HepG2 (cell line): Measurements from ENCODE around the gene DHX57. TPM values are rescaled to one million over a fixed set of nuclear protein-coding genes. Genes with fewer than 3 reads are reported as not detected.

Source experiments
- KDM1A ChIP-seq: IDR thresholded peaks from 2 replicates; pipeline ENCODE4 v1.6.1; 2016; ENCODE audit warnings: missing compliant biosample characterization
- MLLT10 ChIP-seq: sonication (generic); formaldehyde crosslinking; IDR thresholded peaks from 2 replicates; pipeline ENCODE4 v1.4.0; 2020; ENCODE audit warnings: missing genetic modification reagents
- NBN ChIP-seq: fragments of 450-650 bp; conservative IDR thresholded peaks from 2 replicates; pipeline ENCODE4 v1.6.1; 2017
- TSC22D2 ChIP-seq: sonication (generic); formaldehyde crosslinking; IDR thresholded peaks from 2 replicates; pipeline ENCODE4 v1.5.1; 2020; ENCODE audit warnings: missing genetic modification reagents, mild to moderate bottlenecking, borderline replicate concordance
- ZFAT ChIP-seq: sonication (generic); formaldehyde crosslinking; conservative IDR thresholded peaks from 2 replicates; pipeline ENCODE4 v1.8.1; 2023; ENCODE audit warnings: missing genetic modification reagents, inconsistent platforms
- ZNF10 ChIP-seq: sonication (generic); formaldehyde crosslinking; IDR thresholded peaks from 2 replicates; pipeline ENCODE4 v1.4.0; 2020; ENCODE audit warnings: mild to moderate bottlenecking, low read depth, missing genetic modification reagents, borderline replicate concordance
- ZNF136 ChIP-seq: sonication (generic); formaldehyde crosslinking; IDR thresholded peaks from 2 replicates; pipeline ENCODE4 v1.8.1; 2022; ENCODE audit warnings: low read depth, mild to moderate bottlenecking, moderate library complexity, missing genetic modification reagents
- ZNF460 ChIP-seq: sonication (generic); formaldehyde crosslinking; IDR thresholded peaks from 2 replicates; pipeline ENCODE4 v1.5.1; 2020; ENCODE audit warnings: missing genetic modification reagents, mild to moderate bottlenecking, borderline replicate concordance
- ZZZ3 ChIP-seq: sonication (generic); formaldehyde crosslinking; IDR thresholded peaks from 2 replicates; pipeline ENCODE4 v1.4.0; 2020; ENCODE audit warnings: missing genetic modification reagents, mild to moderate bottlenecking, borderline replicate concordance
- polyA plus RNA-seq, 8 experiments: library from polyadenylated mRNA; depleted of rRNA in 3 of 8; stranded (reverse) in 7 of 8; unstranded in 1 of 8; fragments of >200 nt; fragmentation: Illumina TruSeq in 4 of 8; extraction: Trizol in 4 of 8; gene quantifications; 2 replicates each; pipeline versions ENCODE4 v1.2.1 to v1.2.3, GENCODE V29; 2011 to 2016; ENCODE audit warnings: low read depth in 4 of 8, missing spikeins in 1 of 8, mixed read lengths in 1 of 8; ENCODE audit not compliant: insufficient read depth in 1 of 8
- total RNA-seq, 5 experiments: library from RNA; depleted of rRNA; stranded (reverse); fragments of >200 nt; fragmentation: Illumina TruSeq; extraction: Trizol; gene quantifications; 2 replicates each; pipeline ENCODE4 v1.2.3, GENCODE V29; 2016; ENCODE audit warnings: low read depth in 1 of 5
- TF ChIP-seq, protein P1 (sequence below): sonication (generic); formaldehyde crosslinking; IDR thresholded peaks from 2 replicates; pipeline ENCODE4 v1.4.0; 2020; ENCODE audit warnings: missing genetic modification reagents
- TF ChIP-seq, protein P2 (sequence below): sonication (generic); formaldehyde crosslinking; IDR thresholded peaks from 2 replicates; pipeline ENCODE4 v1.5.0; 2020; ENCODE audit warnings: missing genetic modification reagents
- TF ChIP-seq, protein P3 (sequence below): sonication (generic); formaldehyde crosslinking; IDR thresholded peaks from 2 replicates; pipeline ENCODE4 v1.4.0; 2020; ENCODE audit warnings: missing genetic modification reagents, borderline replicate concordance
- TF ChIP-seq, protein P4 (sequence below): sonication (generic); formaldehyde crosslinking; IDR thresholded peaks from 2 replicates; pipeline ENCODE4 v1.4.0; 2020; ENCODE audit warnings: missing genetic modification reagents, low read depth, mild to moderate bottlenecking, borderline replicate concordance
- TF ChIP-seq, protein P5 (sequence below): sonication (generic); formaldehyde crosslinking; IDR thresholded peaks from 2 replicates; pipeline ENCODE4 v1.4.0; 2020; ENCODE audit warnings: missing genetic modification reagents, mild to moderate bottlenecking, borderline replicate concordance
- TF ChIP-seq, protein P6 (sequence below): sonication (generic); formaldehyde crosslinking; IDR thresholded peaks from 2 replicates; pipeline ENCODE4 v1.5.0; 2020; ENCODE audit warnings: mild to moderate bottlenecking, missing genetic modification reagents

DHX57 gene
- total and polyA plus RNA-seq, 2 of the 13 experiments (the other 11 are each of a cell fraction or from before 2014, with no cell fraction given) = 9.2 to 24.2 TPM

DNA sequence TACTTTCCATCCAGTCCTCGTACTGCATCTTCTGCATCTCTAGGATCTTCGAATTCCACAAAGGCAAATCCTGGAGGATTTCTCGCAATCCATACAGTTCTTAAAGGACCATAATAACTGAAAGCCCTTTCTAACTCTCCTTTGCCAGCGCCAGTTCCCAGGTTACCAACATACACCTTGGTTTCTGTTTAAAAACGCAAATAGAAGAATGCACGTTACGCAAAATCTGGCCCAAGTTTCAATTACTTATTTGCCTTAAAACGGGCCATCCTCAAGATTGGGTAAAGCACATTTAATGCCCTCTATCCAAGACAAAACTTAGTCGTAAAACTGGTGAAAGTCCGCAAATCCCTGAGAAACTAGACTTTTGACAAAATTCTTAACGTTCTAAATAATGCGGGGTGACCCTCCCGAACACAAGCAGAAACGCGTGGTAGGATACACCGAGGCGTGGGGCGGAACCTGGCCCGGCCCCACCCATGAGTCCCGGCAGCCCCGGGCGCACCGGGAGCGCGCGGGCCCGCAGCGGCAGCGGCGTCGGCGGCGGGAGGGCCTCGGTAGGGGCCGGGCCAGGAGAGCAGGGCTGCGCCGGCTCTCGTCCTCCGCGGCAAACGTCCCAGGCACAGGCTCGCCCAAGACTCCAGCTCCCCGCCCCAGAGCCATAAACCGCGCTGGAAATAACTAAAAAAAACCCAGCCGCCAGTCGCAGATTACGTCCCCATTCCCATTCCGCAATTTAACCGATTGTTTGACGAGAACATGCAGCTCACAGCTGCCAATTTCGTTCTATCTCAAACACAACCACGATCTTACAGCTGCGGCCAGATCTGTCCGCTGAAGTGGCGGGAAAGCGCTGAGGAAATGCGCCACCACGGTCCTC lies 125.5 kb downstream of the DHX57 start (continued):
- TF ChIP-seq ZNF136 (CRISPR knock-in tag) (no peak), MLLT10 (CRISPR knock-in tag) (no peak; the same call in 1 of the 2 replicates), KDM1A (CRISPR knock-in tag) (no peak), ZNF460 (no peak), NBN (no peak), ZNF10 (CRISPR knock-in tag) (no peak), ZFAT (CRISPR knock-in tag) (no peak), TSC22D2 (no peak), ZZZ3 (no peak)
- TF ChIP-seq, protein P1, sequence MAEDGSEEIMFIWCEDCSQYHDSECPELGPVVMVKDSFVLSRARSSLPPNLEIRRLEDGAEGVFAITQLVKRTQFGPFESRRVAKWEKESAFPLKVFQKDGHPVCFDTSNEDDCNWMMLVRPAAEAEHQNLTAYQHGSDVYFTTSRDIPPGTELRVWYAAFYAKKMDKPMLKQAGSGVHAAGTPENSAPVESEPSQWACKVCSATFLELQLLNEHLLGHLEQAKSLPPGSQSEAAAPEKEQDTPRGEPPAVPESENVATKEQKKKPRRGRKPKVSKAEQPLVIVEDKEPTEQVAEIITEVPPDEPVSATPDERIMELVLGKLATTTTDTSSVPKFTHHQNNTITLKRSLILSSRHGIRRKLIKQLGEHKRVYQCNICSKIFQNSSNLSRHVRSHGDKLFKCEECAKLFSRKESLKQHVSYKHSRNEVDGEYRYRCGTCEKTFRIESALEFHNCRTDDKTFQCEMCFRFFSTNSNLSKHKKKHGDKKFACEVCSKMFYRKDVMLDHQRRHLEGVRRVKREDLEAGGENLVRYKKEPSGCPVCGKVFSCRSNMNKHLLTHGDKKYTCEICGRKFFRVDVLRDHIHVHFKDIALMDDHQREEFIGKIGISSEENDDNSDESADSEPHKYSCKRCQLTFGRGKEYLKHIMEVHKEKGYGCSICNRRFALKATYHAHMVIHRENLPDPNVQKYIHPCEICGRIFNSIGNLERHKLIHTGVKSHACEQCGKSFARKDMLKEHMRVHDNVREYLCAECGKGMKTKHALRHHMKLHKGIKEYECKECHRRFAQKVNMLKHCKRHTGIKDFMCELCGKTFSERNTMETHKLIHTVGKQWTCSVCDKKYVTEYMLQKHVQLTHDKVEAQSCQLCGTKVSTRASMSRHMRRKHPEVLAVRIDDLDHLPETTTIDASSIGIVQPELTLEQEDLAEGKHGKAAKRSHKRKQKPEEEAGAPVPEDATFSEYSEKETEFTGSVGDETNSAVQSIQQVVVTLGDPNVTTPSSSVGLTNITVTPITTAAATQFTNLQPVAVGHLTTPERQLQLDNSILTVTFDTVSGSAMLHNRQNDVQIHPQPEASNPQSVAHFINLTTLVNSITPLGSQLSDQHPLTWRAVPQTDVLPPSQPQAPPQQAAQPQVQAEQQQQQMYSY (CRISPR knock-in tag) = peak; percentile 30; the same call in 1 of the 2 replicates
- TF ChIP-seq, protein P2, sequence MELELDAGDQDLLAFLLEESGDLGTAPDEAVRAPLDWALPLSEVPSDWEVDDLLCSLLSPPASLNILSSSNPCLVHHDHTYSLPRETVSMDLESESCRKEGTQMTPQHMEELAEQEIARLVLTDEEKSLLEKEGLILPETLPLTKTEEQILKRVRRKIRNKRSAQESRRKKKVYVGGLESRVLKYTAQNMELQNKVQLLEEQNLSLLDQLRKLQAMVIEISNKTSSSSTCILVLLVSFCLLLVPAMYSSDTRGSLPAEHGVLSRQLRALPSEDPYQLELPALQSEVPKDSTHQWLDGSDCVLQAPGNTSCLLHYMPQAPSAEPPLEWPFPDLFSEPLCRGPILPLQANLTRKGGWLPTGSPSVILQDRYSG (CRISPR knock-in tag) = peak; percentile 64; the same call in 1 of the 2 replicates
- TF ChIP-seq, protein P3, sequence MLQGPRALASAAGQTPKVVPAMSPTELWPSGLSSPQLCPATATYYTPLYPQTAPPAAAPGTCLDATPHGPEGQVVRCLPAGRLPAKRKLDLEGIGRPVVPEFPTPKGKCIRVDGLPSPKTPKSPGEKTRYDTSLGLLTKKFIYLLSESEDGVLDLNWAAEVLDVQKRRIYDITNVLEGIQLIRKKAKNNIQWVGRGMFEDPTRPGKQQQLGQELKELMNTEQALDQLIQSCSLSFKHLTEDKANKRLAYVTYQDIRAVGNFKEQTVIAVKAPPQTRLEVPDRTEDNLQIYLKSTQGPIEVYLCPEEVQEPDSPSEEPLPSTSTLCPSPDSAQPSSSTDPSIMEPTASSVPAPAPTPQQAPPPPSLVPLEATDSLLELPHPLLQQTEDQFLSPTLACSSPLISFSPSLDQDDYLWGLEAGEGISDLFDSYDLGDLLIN (CRISPR knock-in tag) = peak; percentile 14; the same call in 1 of the 2 replicates
- TF ChIP-seq, protein P4, sequence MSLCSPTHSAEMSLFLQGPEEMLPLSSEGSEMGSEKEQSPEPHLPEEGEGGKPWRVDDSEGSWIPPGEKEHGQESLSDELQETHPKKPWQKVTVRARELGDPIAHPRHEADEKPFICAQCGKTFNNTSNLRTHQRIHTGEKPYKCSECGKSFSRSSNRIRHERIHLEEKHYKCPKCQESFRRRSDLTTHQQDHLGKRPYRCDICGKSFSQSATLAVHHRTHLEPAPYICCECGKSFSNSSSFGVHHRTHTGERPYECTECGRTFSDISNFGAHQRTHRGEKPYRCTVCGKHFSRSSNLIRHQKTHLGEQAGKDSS = 0 out of 2 replicates have a peak, but pooled peaks have one; percentile 50
- TF ChIP-seq, protein P5, sequence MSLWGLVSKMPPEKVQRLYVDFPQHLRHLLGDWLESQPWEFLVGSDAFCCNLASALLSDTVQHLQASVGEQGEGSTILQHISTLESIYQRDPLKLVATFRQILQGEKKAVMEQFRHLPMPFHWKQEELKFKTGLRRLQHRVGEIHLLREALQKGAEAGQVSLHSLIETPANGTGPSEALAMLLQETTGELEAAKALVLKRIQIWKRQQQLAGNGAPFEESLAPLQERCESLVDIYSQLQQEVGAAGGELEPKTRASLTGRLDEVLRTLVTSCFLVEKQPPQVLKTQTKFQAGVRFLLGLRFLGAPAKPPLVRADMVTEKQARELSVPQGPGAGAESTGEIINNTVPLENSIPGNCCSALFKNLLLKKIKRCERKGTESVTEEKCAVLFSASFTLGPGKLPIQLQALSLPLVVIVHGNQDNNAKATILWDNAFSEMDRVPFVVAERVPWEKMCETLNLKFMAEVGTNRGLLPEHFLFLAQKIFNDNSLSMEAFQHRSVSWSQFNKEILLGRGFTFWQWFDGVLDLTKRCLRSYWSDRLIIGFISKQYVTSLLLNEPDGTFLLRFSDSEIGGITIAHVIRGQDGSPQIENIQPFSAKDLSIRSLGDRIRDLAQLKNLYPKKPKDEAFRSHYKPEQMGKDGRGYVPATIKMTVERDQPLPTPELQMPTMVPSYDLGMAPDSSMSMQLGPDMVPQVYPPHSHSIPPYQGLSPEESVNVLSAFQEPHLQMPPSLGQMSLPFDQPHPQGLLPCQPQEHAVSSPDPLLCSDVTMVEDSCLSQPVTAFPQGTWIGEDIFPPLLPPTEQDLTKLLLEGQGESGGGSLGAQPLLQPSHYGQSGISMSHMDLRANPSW (CRISPR knock-in tag) = peak; percentile 73; the same call in 1 of the 2 replicates
- TF ChIP-seq, protein P6, sequence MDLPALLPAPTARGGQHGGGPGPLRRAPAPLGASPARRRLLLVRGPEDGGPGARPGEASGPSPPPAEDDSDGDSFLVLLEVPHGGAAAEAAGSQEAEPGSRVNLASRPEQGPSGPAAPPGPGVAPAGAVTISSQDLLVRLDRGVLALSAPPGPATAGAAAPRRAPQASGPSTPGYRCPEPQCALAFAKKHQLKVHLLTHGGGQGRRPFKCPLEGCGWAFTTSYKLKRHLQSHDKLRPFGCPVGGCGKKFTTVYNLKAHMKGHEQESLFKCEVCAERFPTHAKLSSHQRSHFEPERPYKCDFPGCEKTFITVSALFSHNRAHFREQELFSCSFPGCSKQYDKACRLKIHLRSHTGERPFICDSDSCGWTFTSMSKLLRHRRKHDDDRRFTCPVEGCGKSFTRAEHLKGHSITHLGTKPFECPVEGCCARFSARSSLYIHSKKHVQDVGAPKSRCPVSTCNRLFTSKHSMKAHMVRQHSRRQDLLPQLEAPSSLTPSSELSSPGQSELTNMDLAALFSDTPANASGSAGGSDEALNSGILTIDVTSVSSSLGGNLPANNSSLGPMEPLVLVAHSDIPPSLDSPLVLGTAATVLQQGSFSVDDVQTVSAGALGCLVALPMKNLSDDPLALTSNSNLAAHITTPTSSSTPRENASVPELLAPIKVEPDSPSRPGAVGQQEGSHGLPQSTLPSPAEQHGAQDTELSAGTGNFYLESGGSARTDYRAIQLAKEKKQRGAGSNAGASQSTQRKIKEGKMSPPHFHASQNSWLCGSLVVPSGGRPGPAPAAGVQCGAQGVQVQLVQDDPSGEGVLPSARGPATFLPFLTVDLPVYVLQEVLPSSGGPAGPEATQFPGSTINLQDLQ (CRISPR knock-in tag) = peak; percentile 11; the same call in 1 of the 2 replicates
